Prostate gland (tissue), 2 donors: ENCODE results near the gene CDC42BPA.

Experiments
- POLR2A ChIP-seq: fragments of 450-650 bp; IDR thresholded peaks from one replicate; pipeline ENCODE4 v1.6.1; 2016; ENCODE audit warnings: antibody characterized with exemption, mild to moderate bottlenecking
- TF ChIP-seq, protein P1 (sequence below), 4 experiments: fragments of 200-600 bp in 2 of 4; fragments of 450-650 bp in 2 of 4; sonication (generic) in 2 of 4; IDR thresholded peaks; 1 replicate in 3 of 4; 2 replicates in 1 of 4; pipeline ENCODE4 v1.5.1; 2016 to 2019; ENCODE audit warnings: antibody characterized with exemption in 4 of 4, mild to moderate bottlenecking in 2 of 4, moderate library complexity in 2 of 4

DNA sequence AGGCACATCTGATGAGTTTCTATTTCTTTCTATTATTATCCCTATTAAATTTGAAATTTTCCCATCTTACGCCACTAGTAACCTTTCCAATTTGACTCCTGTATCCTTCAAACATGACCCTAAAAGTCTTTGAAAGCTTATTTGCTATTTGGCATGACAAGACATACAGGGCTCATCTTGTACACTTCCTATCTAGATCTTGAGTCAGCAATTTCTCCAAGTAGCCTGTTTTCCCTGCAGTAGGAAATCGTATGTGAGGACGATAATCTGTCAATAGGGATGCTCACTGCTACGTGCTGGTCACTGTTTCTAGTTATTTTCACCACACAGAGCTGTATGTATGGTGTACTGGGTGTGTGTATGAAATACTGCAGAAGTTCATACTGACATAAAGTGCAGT lies 142.7 kb downstream of the CDC42BPA start:
- no peak for TF ChIP-seq POLR2A
- TF ChIP-seq, protein P1, sequence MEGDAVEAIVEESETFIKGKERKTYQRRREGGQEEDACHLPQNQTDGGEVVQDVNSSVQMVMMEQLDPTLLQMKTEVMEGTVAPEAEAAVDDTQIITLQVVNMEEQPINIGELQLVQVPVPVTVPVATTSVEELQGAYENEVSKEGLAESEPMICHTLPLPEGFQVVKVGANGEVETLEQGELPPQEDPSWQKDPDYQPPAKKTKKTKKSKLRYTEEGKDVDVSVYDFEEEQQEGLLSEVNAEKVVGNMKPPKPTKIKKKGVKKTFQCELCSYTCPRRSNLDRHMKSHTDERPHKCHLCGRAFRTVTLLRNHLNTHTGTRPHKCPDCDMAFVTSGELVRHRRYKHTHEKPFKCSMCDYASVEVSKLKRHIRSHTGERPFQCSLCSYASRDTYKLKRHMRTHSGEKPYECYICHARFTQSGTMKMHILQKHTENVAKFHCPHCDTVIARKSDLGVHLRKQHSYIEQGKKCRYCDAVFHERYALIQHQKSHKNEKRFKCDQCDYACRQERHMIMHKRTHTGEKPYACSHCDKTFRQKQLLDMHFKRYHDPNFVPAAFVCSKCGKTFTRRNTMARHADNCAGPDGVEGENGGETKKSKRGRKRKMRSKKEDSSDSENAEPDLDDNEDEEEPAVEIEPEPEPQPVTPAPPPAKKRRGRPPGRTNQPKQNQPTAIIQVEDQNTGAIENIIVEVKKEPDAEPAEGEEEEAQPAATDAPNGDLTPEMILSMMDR (IDR thresholded peaks at IDR 0.05): no peak
